GM23338 (cell line): ENCODE data around the gene DOCK4. TPM values are rescaled to one million over a fixed set of nuclear protein-coding genes. Genes with fewer than 3 reads are reported as not detected.

Experiments used
- ATAC-seq: fragments of 200-7000 bp; cut with Tn5 transposase; 3 replicates; pipeline ENCODE4 v1.9.1; 2020
- DNase-seq: peaks from one replicate; pipeline ENCODE4 v3.0.0-alpha.2; 2015; ENCODE audit warnings: low spot score
- H2AFZ ChIP-seq: fragments of 200-600 bp; sonication (generic); 2 replicates; pipeline ENCODE4 v1.8.0; 2016; ENCODE audit warnings: antibody characterized with exemption, mild to moderate bottlenecking, moderate library complexity
- H3F3A ChIP-seq: fragments of 200-600 bp; sonication (generic); replicated peaks from 2 replicates; pipeline ENCODE4 v1.8.0; 2017; ENCODE audit warnings: antibody characterized with exemption, mixed run types, low read depth
- H3K27ac ChIP-seq: fragments of 200-600 bp; sonication (generic); 2 replicates; pipeline ENCODE4 v1.6.1; 2016; ENCODE audit warnings: low read depth
- H3K27me3 ChIP-seq: fragments of 200-600 bp; sonication (generic); 2 replicates; pipeline ENCODE4 v1.8.0; 2016; ENCODE audit warnings: mild to moderate bottlenecking, mixed run types, moderate library complexity; ENCODE audit not compliant: insufficient read depth
- H3K36me3 ChIP-seq: fragments of 200-600 bp; sonication (generic); 2 replicates; pipeline ENCODE4 v1.8.0; 2016; ENCODE audit warnings: mild to moderate bottlenecking; ENCODE audit not compliant: insufficient read depth
- H3K4me1 ChIP-seq: fragments of 200-600 bp; sonication (generic); 2 replicates; pipeline ENCODE4 v1.8.0; 2016; ENCODE audit warnings: mild to moderate bottlenecking, moderate library complexity; ENCODE audit not compliant: insufficient read depth
- H3K4me2 ChIP-seq: fragments of 200-600 bp; sonication (generic); 2 replicates; pipeline ENCODE4 v1.7.1; 2017; ENCODE audit warnings: mixed run types
- H3K4me3 ChIP-seq: fragments of 200-600 bp; sonication (generic); 2 replicates; pipeline ENCODE4 v1.6.1; 2016; ENCODE audit warnings: mixed run types
- H3K79me2 ChIP-seq: fragments of 200-600 bp; sonication (generic); replicated peaks from 2 replicates; pipeline ENCODE4 v1.8.0; 2017; ENCODE audit warnings: mild to moderate bottlenecking; ENCODE audit not compliant: insufficient read depth
- H3K9me2 ChIP-seq: fragments of 200-600 bp; sonication (generic); 2 replicates; pipeline ENCODE4 v1.8.0; 2017; ENCODE audit not compliant: insufficient read depth
- H4K20me1 ChIP-seq: fragments of 200-600 bp; sonication (generic); replicated peaks from 2 replicates; pipeline ENCODE4 v1.8.0; 2017; ENCODE audit warnings: mild to moderate bottlenecking; ENCODE audit not compliant: insufficient read depth
- H3K27ac Mint-ChIP-seq: 2 replicates; pipeline ENCODE4 v1.8.0; 2020; ENCODE audit warnings: inconsistent platforms, mild to moderate bottlenecking, moderate library complexity, mixed read lengths
- H3K27me3 Mint-ChIP-seq: 3 replicates; pipeline ENCODE4 v1.8.0; 2022; ENCODE audit warnings: low read depth, mild to moderate bottlenecking, moderate library complexity, mixed read lengths, inconsistent platforms; ENCODE audit not compliant: insufficient read depth, poor library complexity
- H3K36me3 Mint-ChIP-seq: 3 replicates; pipeline ENCODE4 v1.8.0; 2021; ENCODE audit warnings: low read depth, mild to moderate bottlenecking, inconsistent platforms, moderate library complexity, mixed read lengths
- H3K4me1 Mint-ChIP-seq: 3 replicates; pipeline ENCODE4 v1.8.0; 2020; ENCODE audit warnings: mild to moderate bottlenecking, inconsistent platforms, mixed read lengths
- H3K4me3 Mint-ChIP-seq: 3 replicates; pipeline ENCODE4 v1.8.0; 2021; ENCODE audit warnings: moderate library complexity, mild to moderate bottlenecking, inconsistent platforms, mixed read lengths
- H3K9me3 Mint-ChIP-seq: 3 replicates; pipeline ENCODE4 v1.8.0; 2020; ENCODE audit warnings: moderate library complexity, mild to moderate bottlenecking, inconsistent platforms, mixed read lengths
- CREB1 ChIP-seq: fragments of 250-450 bp; sonication (Bioruptor Pico); IDR thresholded peaks from 2 replicates; pipeline ENCODE4 v1.5.0; 2020; ENCODE audit warnings: low read depth, mild to moderate bottlenecking, moderate library complexity
- CTCF ChIP-seq, 2 experiments: fragments of 200-600 bp in 1 of 2; sonication (generic) in 1 of 2; conservative IDR thresholded peaks; 2 replicates each; pipeline versions ENCODE4 v1.5.1 to v1.6.1; 2016 to 2017; ENCODE audit warnings: antibody characterized with exemption in 2 of 2, low read depth in 2 of 2, mild to moderate bottlenecking in 2 of 2, moderate library complexity in 1 of 2
- ETS1 ChIP-seq: IDR thresholded peaks from 2 replicates; pipeline ENCODE4 v1.6.1; 2016; ENCODE audit warnings: antibody characterized with exemption
- EZH2 ChIP-seq: fragments of 200-600 bp; sonication (generic); IDR thresholded peaks from one replicate; pipeline ENCODE4 v1.8.0; 2017; ENCODE audit warnings: antibody characterized with exemption, mild to moderate bottlenecking, low read depth; ENCODE audit not compliant: unreplicated experiment
- EZH2phosphoT487 ChIP-seq: fragments of 200-600 bp; sonication (generic); IDR thresholded peaks from one replicate; pipeline ENCODE4 v1.8.1; 2018; ENCODE audit warnings: antibody characterized with exemption; ENCODE audit not compliant: unreplicated experiment
- JUNB ChIP-seq: IDR thresholded peaks from one replicate; pipeline ENCODE4 v1.6.1; 2016; ENCODE audit warnings: antibody characterized with exemption; ENCODE audit not compliant: unreplicated experiment
- NANOG ChIP-seq: IDR thresholded peaks from 2 replicates; pipeline ENCODE4 v1.6.1; 2016; ENCODE audit warnings: antibody characterized with exemption, borderline replicate concordance
- POLR2AphosphoS5 ChIP-seq: IDR thresholded peaks from 2 replicates; pipeline ENCODE4 v1.6.1; 2016; ENCODE audit warnings: antibody characterized with exemption, low read depth
- REST ChIP-seq: IDR thresholded peaks from one replicate; pipeline ENCODE4 v1.6.1; 2018; ENCODE audit warnings: antibody characterized with exemption; ENCODE audit not compliant: unreplicated experiment
- STAT1 ChIP-seq: IDR thresholded peaks from one replicate; pipeline ENCODE4 v1.6.1; 2016; ENCODE audit warnings: antibody characterized with exemption; ENCODE audit not compliant: unreplicated experiment
- ZNF114 ChIP-seq: fragments of 250-450 bp; sonication (Bioruptor Pico); IDR thresholded peaks from 2 replicates; pipeline ENCODE4 v1.5.0; 2020; ENCODE audit warnings: mild to moderate bottlenecking, moderate library complexity
- ZNF331 ChIP-seq: fragments of 250-450 bp; sonication (Bioruptor Pico); IDR thresholded peaks from 2 replicates; pipeline ENCODE4 v1.5.0; 2020; ENCODE audit warnings: low read depth, mild to moderate bottlenecking, moderate library complexity
- ZNF462 ChIP-seq: fragments of 250-450 bp; sonication (Bioruptor Pico); IDR thresholded peaks from 2 replicates; pipeline ENCODE4 v1.5.0; 2020; ENCODE audit warnings: mild to moderate bottlenecking, moderate library complexity
- polyA plus RNA-seq: library from polyadenylated mRNA; unstranded; fragments of >200 nt; fragmentation: Nextera tagmentation; extraction: Ambion mirVana; gene quantifications from 2 replicates; pipeline ENCODE4 v1.2.1, GENCODE V29; 2016
- total RNA-seq: library from RNA; depleted of rRNA; stranded (reverse); fragments of >200 nt; shearing (Covaris generic); gene quantifications from 2 replicates; pipeline ENCODE4 v1.2.3, GENCODE V29; 2014

DOCK4 gene
- total and polyA plus RNA-seq, 2 experiments from 2014 or later, result 6.3 to 33.8 TPM

- H3K4me2 ChIP-seq, result no peak overlapping the region
- no peak overlapping the region for H3K27ac ChIP-seq
- ATAC-seq, result no peak
- no peak overlapping the region for H3K4me3 ChIP-seq
- Mint-ChIP-seq H3K27ac (no peak overlapping the region), H3K4me3 (no peak overlapping the region), H3K36me3 (no peaks in the 10 kb centered on the region), H3K4me1 (peaks cover 23% of the 10 kb centered on the region), H3K9me3 (no peaks in the 10 kb centered on the region), H3K27me3 (no peaks in the 10 kb centered on the region)
- no peak overlapping the region for H2AFZ ChIP-seq
- 0 out of 2 replicates have a peak, but pooled peaks cover 2% of the 10 kb centered on the region for H3F3A ChIP-seq
- no peaks in the 10 kb centered on the region for H4K20me1 ChIP-seq
- DNase-seq, result no peak
- no peaks in the 10 kb centered on the region for H3K9me2 ChIP-seq
- peaks cover 76% of the 10 kb centered on the region for H3K79me2 ChIP-seq
- H3K4me1 ChIP-seq, result peaks cover 18% of the 10 kb centered on the region
- no peaks in the 10 kb centered on the region for H3K27me3 ChIP-seq
- no peak for TF ChIP-seq STAT1
- no peak for TF ChIP-seq CTCF (conservative IDR thresholded peaks at IDR 0.05; ENCODE audit: low read depth in 2 of 2)
- no peak for TF ChIP-seq JUNB
- no peak for TF ChIP-seq NANOG
- TF ChIP-seq CREB1 (CRISPR knock-in tag), result no peak
- TF ChIP-seq ZNF114 (CRISPR knock-in tag), result no peak
- TF ChIP-seq ZNF331 (CRISPR knock-in tag), result no peak
- TF ChIP-seq ETS1, result no peak
- TF ChIP-seq EZH2phosphoT487, result no peak
- no peak for TF ChIP-seq REST
- TF ChIP-seq EZH2, result no peak
- TF ChIP-seq POLR2AphosphoS5, result no peak
- no peak for TF ChIP-seq ZNF462 (CRISPR knock-in tag)
- no peaks in the 10 kb centered on the region for H3K36me3 ChIP-seq
Observed at GRCh38 chr7:112149734-112150133, 56.5 kb downstream of the DOCK4 start.
